Testis (tissue), 2 donors: Measurements from ENCODE around the gene RSPH9.

Experiments
- CTCF ChIP-seq, 3 experiments: fragments of 450-650 bp in 2 of 3; fragments of 200-600 bp in 1 of 3; sonication (generic) in 1 of 3; IDR thresholded peaks; one replicate each; pipeline ENCODE4 v1.5.1; 2016 to 2019; ENCODE audit warnings: antibody characterized with exemption in 3 of 3, mild to moderate bottlenecking in 2 of 3, moderate library complexity in 1 of 3
- POLR2A ChIP-seq: fragments of 450-650 bp; IDR thresholded peaks from one replicate; pipeline ENCODE4 v1.6.1; 2017; ENCODE audit warnings: antibody characterized with exemption, mild to moderate bottlenecking, moderate library complexity

- no peak for TF ChIP-seq CTCF (IDR thresholded peaks at IDR 0.05)
- TF ChIP-seq POLR2A, result no peak
These were observed 50.6 kb downstream of the RSPH9 start for GRCh38 chr6:43695215-43695966.
